Measurements from ENCODE around the gene DNAJC24. TPM values are rescaled to one million over a fixed set of nuclear protein-coding genes. Genes with fewer than 3 reads are reported as not detected.

Gene DNAJC24
- total and polyA plus RNA-seq, 9 of the 15 experiments (the other 6 are each of a cell fraction or from before 2014, with no cell fraction given): 12.2 to 31.9 (median 16.9) TPM

- peak; percentile 51 for FAIRE-seq
- TF ChIP-seq BCOR (IDR thresholded peaks at IDR 0.05) (no peak), TCF3 (CRISPR knock-in tag; IDR thresholded peaks at IDR 0.05) (peak; percentile 37; the same call in 1 of the 2 replicates), SOX6 (IDR thresholded peaks at IDR 0.05) (peak; percentile 34; the same call in 1 of the 2 replicates), GTF2E2 (tag; IDR thresholded peaks at IDR 0.05) (no peak), MAFK (IDR thresholded peaks at IDR 0.05; ENCODE audit: low read length) (no peak), CHD4 (IDR thresholded peaks at IDR 0.05; ENCODE audit: insufficient read depth, insufficient replicate concordance, low read depth, low read length, poor library complexity, severe bottlenecking) (no peak), ZNF639 (CRISPR knock-in tag; conservative IDR thresholded peaks at IDR 0.05 in 1 of 2, IDR thresholded peaks at IDR 0.05 in 1 of 2) (no peak), HOXB6 (CRISPR knock-in tag; IDR thresholded peaks at IDR 0.05; ENCODE audit: borderline replicate concordance) (no peak), ZFP36 (IDR thresholded peaks at IDR 0.05; ENCODE audit: low read depth, low read length, partially characterized antibody) (no peak), SREBF1 (IDR thresholded peaks at IDR 0.05; ENCODE audit: borderline replicate concordance, low read depth, low read length) (no peak), RBM15 (IDR thresholded peaks at IDR 0.05; ENCODE audit: insufficient read depth, low read length) (no peak), DIDO1 (tag; IDR thresholded peaks at IDR 0.05; ENCODE audit: low read depth) (no peak), MEIS2 (IDR thresholded peaks at IDR 0.05; ENCODE audit: partially characterized antibody) (peak; percentile 52), CXXC5 (CRISPR knock-in tag; IDR thresholded peaks at IDR 0.05) (no peak), RNF2 (IDR thresholded peaks at IDR 0.05) (peak; percentile 73; the same call in 1 of the 2 replicates), FOS (IDR thresholded peaks at IDR 0.05; ENCODE audit: extremely low read depth, insufficient read length) (no peak), ZKSCAN8 (CRISPR knock-in tag; IDR thresholded peaks at IDR 0.05) (no peak)
- TF ChIP-seq, protein P1, sequence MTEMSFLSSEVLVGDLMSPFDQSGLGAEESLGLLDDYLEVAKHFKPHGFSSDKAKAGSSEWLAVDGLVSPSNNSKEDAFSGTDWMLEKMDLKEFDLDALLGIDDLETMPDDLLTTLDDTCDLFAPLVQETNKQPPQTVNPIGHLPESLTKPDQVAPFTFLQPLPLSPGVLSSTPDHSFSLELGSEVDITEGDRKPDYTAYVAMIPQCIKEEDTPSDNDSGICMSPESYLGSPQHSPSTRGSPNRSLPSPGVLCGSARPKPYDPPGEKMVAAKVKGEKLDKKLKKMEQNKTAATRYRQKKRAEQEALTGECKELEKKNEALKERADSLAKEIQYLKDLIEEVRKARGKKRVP (CRISPR knock-in tag; IDR thresholded peaks at IDR 0.05): 0 out of 2 replicates have a peak, but pooled peaks have one; percentile 22
- TF ChIP-seq, protein P2, sequence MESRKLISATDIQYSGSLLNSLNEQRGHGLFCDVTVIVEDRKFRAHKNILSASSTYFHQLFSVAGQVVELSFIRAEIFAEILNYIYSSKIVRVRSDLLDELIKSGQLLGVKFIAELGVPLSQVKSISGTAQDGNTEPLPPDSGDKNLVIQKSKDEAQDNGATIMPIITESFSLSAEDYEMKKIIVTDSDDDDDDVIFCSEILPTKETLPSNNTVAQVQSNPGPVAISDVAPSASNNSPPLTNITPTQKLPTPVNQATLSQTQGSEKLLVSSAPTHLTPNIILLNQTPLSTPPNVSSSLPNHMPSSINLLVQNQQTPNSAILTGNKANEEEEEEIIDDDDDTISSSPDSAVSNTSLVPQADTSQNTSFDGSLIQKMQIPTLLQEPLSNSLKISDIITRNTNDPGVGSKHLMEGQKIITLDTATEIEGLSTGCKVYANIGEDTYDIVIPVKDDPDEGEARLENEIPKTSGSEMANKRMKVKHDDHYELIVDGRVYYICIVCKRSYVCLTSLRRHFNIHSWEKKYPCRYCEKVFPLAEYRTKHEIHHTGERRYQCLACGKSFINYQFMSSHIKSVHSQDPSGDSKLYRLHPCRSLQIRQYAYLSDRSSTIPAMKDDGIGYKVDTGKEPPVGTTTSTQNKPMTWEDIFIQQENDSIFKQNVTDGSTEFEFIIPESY (CRISPR knock-in tag; IDR thresholded peaks at IDR 0.05): no peak
Measured at GRCh38 chr11:31419138-31419537, 49.5 kb downstream of the DNAJC24 start.

More at GRCh38 chr11:31419138-31419537, 49.5 kb downstream of the DNAJC24 start:
- DNase-seq (ENCODE audit: extremely low read depth in 1 of 4, low spot score in 3 of 4): peak in 2 of 4 experiments; percentile 25 to 57
- no peaks in the 10 kb centered on the region for H4K20me1 ChIP-seq (replicated peaks; ENCODE audit: control insufficient read depth, insufficient read depth, low read length)
- ATAC-seq: peak; percentile 69
- no peaks in the 10 kb centered on the region for H3K9me3 ChIP-seq (replicated peaks; ENCODE audit: control insufficient read depth, insufficient read depth, low read depth, low read length)
- no peak overlapping the region for H3K4me2 ChIP-seq (ENCODE audit: insufficient read depth, low read length)
- peak overlapping the region; percentile 25; the same call in 1 of the 3 replicates for H3K27ac ChIP-seq (ENCODE audit: extremely low read depth, low read depth, low read length)
- intact Hi-C loops (cut with micrococcal nuclease): loop anchor here (5.0 kb wide), 1 partner anchor 52 kb away; the partner anchor contains the start of genes DCDC1 and DNAJC24
- no peak overlapping the region for H3K9ac ChIP-seq (ENCODE audit: insufficient read depth in 1 of 2, low read depth in 2 of 2, low read length in 2 of 2)
- peaks cover 0 to 15% of the 10 kb centered on the region in 2 experiments; a peak in 3 of 5 replicates for H3K4me1 ChIP-seq (replicated peaks in 1 of 2; ENCODE audit: control insufficient read depth in 2 of 2, insufficient read depth in 2 of 2, low read length in 2 of 2)
- no peaks in the 10 kb centered on the region for H3K9me1 ChIP-seq (ENCODE audit: control insufficient read depth, insufficient read depth, low read length)
- CTCF ChIA-PET (ENCODE audit: low intra/inter-chr PET ratio): no interaction called here
- no peak overlapping the region for H3K4me3 ChIP-seq
- in situ Hi-C loops (cut with MboI): no loop called here
- no peak overlapping the region for H2AFZ ChIP-seq (ENCODE audit: low read depth, low read length)
- POLR2A ChIA-PET: no interaction called here
- no peaks in the 10 kb centered on the region for H3K79me2 ChIP-seq (ENCODE audit: control insufficient read depth, insufficient read depth, low read length)
- H3K27me3 ChIP-seq (ENCODE audit: control insufficient read depth in 2 of 2, insufficient read depth in 2 of 2, low read length in 2 of 2): no peaks in the 10 kb centered on the region; a peak in 1 of 5 replicates
- BruUV-seq (replicated peaks): no TSS peak
- H3K36me3 ChIP-seq (ENCODE audit: control insufficient read depth, insufficient read depth, low read length): 0 out of 3 replicates have a peak, but pooled peaks cover 4% of the 10 kb centered on the region
- 0% methylated on average over 3 of the region's 3 CpGs for whole genome bisulfite sequencing (ENCODE audit: insufficient coverage, low coverage, missing lambda C conversion rate)

Data from K562 (cell line).